GM18526 (cell line): Measurements from ENCODE around the gene FSHR.

Experiments
- POLR2A ChIP-seq: IDR thresholded peaks from 3 replicates; pipeline ENCODE4 v1.6.1; 2011; ENCODE audit not compliant: insufficient read length; ENCODE audit errors: extremely low read depth

FSHR gene

DNA sequence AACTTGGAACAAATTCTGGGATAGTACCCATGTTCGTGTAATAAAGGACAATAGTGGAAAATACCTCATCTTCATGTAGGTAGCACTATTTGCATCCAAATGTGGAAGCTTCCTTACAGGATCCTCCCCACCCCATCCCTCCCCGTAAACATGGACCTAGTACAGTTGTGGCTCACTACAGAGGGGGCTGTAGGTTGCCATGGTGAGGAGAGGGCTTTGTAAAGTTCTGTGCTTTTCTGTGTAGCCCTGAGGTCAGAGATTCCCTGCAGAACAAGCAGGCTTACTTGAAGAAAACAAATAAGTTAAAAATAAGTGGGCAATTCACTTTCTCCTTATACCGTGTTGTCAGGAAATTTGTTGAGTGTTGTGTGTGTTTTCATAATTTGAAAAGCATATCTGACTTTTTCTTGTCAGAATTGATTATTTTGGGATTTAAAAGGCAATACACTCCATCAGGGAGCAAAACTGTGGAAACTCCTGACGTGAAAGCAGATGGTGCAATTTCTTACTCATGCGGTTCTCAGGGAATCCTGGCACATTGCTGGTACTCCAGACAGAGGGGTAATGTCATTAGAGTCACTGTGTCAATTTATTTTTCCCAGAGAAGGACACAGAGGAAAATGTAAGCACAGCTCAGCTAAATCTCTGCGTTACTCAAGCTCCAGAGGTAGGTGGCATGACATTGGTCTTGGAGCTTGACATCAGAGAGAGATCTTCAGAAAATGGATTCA lies 224.6 kb downstream of the FSHR start:
- TF ChIP-seq POLR2A: no peak

DNA sequence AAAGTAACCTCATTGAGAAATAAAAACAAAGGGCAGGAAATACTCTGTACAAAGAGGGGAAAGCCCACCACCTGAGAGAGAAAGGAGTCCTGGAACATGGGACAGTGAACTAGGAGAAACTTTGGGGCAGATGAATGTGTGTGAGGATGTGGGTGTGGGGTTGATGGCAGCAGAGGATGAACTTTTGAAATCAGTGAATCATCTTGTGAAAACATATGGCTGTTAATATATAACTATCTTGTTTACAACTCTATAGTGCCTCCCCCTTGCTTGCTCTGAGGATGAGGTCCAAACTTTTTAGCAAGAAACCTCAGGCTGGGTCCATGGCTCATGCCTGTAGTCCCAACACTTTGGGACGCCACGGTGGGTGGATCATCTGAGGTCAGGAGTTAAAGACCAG lies 227.0 kb downstream of the FSHR start:
- no peak for TF ChIP-seq POLR2A

DNA sequence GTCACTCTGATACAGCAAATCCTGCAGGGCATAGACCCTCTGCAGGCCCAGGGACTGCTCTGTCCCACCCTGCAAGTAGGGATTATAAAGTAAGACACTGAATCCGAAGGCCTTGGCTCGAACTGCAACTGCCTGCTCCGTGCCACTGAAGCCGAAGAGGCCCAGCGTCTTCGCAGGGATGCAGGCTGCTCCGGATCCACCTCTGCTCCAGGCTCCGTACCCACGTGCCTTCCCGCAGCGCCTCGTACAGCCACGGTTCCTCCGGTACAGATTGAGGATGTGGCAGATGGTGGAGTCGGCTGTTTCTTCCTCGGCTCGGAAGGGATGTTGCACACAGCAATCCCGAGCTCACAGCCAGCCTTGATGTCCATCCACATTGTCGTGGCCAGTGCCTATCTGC lies 238.4 kb downstream of the FSHR start:
- no peak for TF ChIP-seq POLR2A

DNA sequence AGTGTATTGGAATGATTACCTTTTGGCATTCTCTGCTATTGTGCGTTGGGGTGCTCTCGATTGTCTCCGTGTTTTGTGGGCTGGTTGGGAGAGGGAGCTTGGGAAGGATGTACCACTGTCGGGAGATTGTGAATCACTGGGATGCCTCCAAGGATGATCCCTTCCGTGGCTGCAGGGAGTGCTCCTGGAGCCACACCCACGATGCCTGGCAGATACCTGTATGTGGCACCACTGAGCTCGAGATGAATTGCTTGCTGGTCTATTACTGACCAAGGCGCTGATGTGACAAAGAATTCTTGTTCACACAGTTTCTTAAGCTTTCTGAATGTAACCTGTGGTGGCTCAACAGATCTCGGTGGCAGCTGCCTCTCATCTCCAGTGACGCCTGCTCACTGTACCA lies 239.1 kb downstream of the FSHR start:
- no peak for TF ChIP-seq POLR2A

DNA sequence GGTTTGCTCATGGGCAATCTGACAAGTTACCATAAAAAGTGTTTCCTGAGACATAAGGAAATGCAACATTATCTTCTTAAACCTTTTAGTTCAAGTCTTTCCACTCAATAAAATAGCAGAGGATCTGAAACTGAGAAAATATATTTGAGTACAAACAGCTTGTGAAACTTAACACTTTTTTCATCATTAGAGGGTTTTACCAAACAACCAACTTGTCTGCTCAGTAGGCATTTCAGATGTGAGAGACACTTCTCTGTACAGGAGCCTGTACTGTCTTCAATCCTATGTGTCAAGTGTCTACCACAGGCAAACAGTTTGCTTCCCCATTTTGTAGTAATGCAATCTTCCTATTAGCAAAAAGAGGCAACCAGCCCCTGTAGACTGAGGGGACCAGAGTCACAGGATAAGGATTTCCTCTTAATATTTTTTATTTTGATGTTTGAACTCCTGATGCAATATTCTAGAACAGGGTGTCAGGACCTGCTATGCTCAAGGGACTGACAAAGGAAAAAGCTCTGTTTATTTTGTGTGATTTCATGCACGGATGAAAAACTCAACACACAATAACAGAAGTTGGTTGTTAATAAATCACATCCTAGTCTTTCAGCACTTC lies 239.7 kb downstream of the FSHR start:
- TF ChIP-seq POLR2A: no peak
